HG03520 (cell line): Measurements from ENCODE around the gene SENP8.

Source experiments
- ATAC-seq: cut with Tn5 transposase; IDR thresholded peaks from one replicate; pipeline ENCODE4 v1.9.1; 2021; ENCODE audit warnings: mild to moderate bottlenecking, moderate library complexity; ENCODE audit not compliant: unreplicated experiment

Gene SENP8

GRCh38 chr15:72173864-72174550 is 55.8 kb downstream of the SENP8 start:
- ATAC-seq, result no peak

- ATAC-seq, result no peak
Measured at GRCh38 chr15:72174551-72175165, 56.5 kb downstream of the SENP8 start.

- ATAC-seq, result no peak
Measured at GRCh38 chr15:72175186-72176044, 57.2 kb downstream of the SENP8 start.

GRCh38 chr15:72176159-72176558 is 58.0 kb downstream of the SENP8 start:
- ATAC-seq, result no peak

GRCh38 chr15:72176743-72177142 is 58.5 kb downstream of the SENP8 start:
- ATAC-seq, result no peak

- no peak for ATAC-seq
Measured at GRCh38 chr15:72178976-72179585, 60.9 kb downstream of the SENP8 start.

- ATAC-seq, result no peak
Measured at GRCh38 chr15:72179950-72180581, 61.9 kb downstream of the SENP8 start.

- no peak for ATAC-seq
Measured at GRCh38 chr15:72180761-72181324, 62.6 kb downstream of the SENP8 start.

GRCh38 chr15:72182244-72182643 is 64.0 kb downstream of the SENP8 start:
- ATAC-seq, result no peak

GRCh38 chr15:72182673-72183072 is 64.5 kb downstream of the SENP8 start:
- ATAC-seq, result no peak

- no peak for ATAC-seq
Measured at GRCh38 chr15:72183781-72184164, 65.6 kb downstream of the SENP8 start.

GRCh38 chr15:72184165-72184811 is 66.1 kb downstream of the SENP8 start:
- no peak for ATAC-seq

- no peak for ATAC-seq
Measured at GRCh38 chr15:72189250-72189902, 71.2 kb downstream of the SENP8 start.

- ATAC-seq, result no peak
Measured at GRCh38 chr15:72192416-72192815, 74.2 kb downstream of the SENP8 start.
